ENCODE measurements around the gene SLC17A7. TPM values are rescaled to one million over a fixed set of nuclear protein-coding genes. Genes with fewer than 3 reads are reported as not detected.
"Not testable (repeated sequence)": the region's sequence is repeated elsewhere in the genome, so short reads cannot be mapped to it uniquely, and the experiment has no call there.

Gene SLC17A7
- total RNA-seq, 1 donor from 2014 or later, result 13.9 TPM

- no peak for FAIRE-seq
- no peak for DNase-seq (ENCODE audit: low spot score in 2 of 2)
Observed at GRCh38 chr19:49472936-49473335, 31.6 kb upstream of the SLC17A7 start.

- FAIRE-seq, result no peak
- DNase-seq (ENCODE audit: low spot score in 2 of 2), result no peak
Observed at GRCh38 chr19:49470615-49470978, 29.3 kb upstream of the SLC17A7 start.

- DNase-seq (ENCODE audit: low spot score in 2 of 2) (no peak), FAIRE-seq (no peak)
Observed at GRCh38 chr19:49469828-49470614, 28.7 kb upstream of the SLC17A7 start.

GRCh38 chr19:49468746-49469447 lies 27.6 kb upstream of the SLC17A7 start:
- DNase-seq (ENCODE audit: low spot score in 2 of 2) (no peak), FAIRE-seq (no peak)

- no peak for DNase-seq (ENCODE audit: low spot score in 2 of 2)
Observed at GRCh38 chr19:49468199-49468598, 26.9 kb upstream of the SLC17A7 start.

GRCh38 chr19:49465371-49465770 lies 24.0 kb upstream of the SLC17A7 start:
- FAIRE-seq, result no peak
- no peak for DNase-seq (ENCODE audit: low spot score in 2 of 2)

More at GRCh38 chr19:49468199-49468598, 26.9 kb upstream of the SLC17A7 start:
- no peak for FAIRE-seq

GRCh38 chr19:49463960-49464740 lies 22.8 kb upstream of the SLC17A7 start:
- DNase-seq (ENCODE audit: low spot score in 2 of 2) (no peak), FAIRE-seq (no peak)

GRCh38 chr19:49462492-49462891 lies 21.2 kb upstream of the SLC17A7 start:
- DNase-seq (ENCODE audit: low spot score in 2 of 2), result no peak
- FAIRE-seq, result no peak

- no peak for FAIRE-seq
- no peak for DNase-seq (ENCODE audit: low spot score in 2 of 2)
Observed at GRCh38 chr19:49461656-49462055, 20.3 kb upstream of the SLC17A7 start.

GRCh38 chr19:49461130-49461529 lies 19.8 kb upstream of the SLC17A7 start:
- FAIRE-seq; DNase-seq (ENCODE audit: low spot score in 2 of 2): not testable (repeated sequence)

- DNase-seq (ENCODE audit: low spot score in 2 of 2), result no peak
Observed at GRCh38 chr19:49459388-49459787, 18.1 kb upstream of the SLC17A7 start.

GRCh38 chr19:49458567-49458903 lies 17.2 kb upstream of the SLC17A7 start:
- FAIRE-seq, result no peak

More at GRCh38 chr19:49459388-49459787, 18.1 kb upstream of the SLC17A7 start:
- FAIRE-seq, result no peak

GRCh38 chr19:49456326-49456725 lies 15.0 kb upstream of the SLC17A7 start:
- no peak for FAIRE-seq

More at GRCh38 chr19:49458567-49458903, 17.2 kb upstream of the SLC17A7 start:
- DNase-seq (ENCODE audit: low spot score in 2 of 2), result no peak

GRCh38 chr19:49455773-49456172 lies 14.4 kb upstream of the SLC17A7 start:
- FAIRE-seq (no peak), DNase-seq (ENCODE audit: low spot score in 2 of 2) (no peak)

More at GRCh38 chr19:49456326-49456725, 15.0 kb upstream of the SLC17A7 start:
- no peak for DNase-seq (ENCODE audit: low spot score in 2 of 2)

- FAIRE-seq (no peak), DNase-seq (ENCODE audit: low spot score in 2 of 2) (no peak)
Observed at GRCh38 chr19:49453757-49454240, 12.5 kb upstream of the SLC17A7 start.

- no peak for FAIRE-seq
- DNase-seq (ENCODE audit: low spot score in 2 of 2), result peak; percentile 93 to 98
Observed at GRCh38 chr19:49453013-49453756, 11.9 kb upstream of the SLC17A7 start, which contains the start of gene ALDH16A1. Gene ALDH16A1 (plus strand): TSS chr19:49453225. CDS start chr19:49453332, 107 bp downstream.

GRCh38 chr19:49451430-49452181 lies 10.3 kb upstream of the SLC17A7 start, which contains the start of gene PIH1D1:
Gene PIH1D1 (minus strand): TSS chr19:49451814. CDS start chr19:49451574, 240 bp downstream.
- FAIRE-seq (no peak), DNase-seq (ENCODE audit: low spot score in 2 of 2) (peak; percentile 81 to 90)

- DNase-seq (ENCODE audit: low spot score in 2 of 2), result no peak
- FAIRE-seq, result no peak
Observed at GRCh38 chr19:49450405-49450804, 9.1 kb upstream of the SLC17A7 start.

- DNase-seq (ENCODE audit: low spot score in 2 of 2), result no peak
Observed at GRCh38 chr19:49448432-49448786, 7.1 kb upstream of the SLC17A7 start.

More at GRCh38 chr19:49448432-49448786, 7.1 kb upstream of the SLC17A7 start:
- no peak for FAIRE-seq
